Activated naive CD8-positive, alpha-beta T cell treated with anti-CD3 and anti-CD28 coated beads for 36 hours (primary cell): ENCODE measurements around the gene PTPRN2. TPM values are rescaled to one million over a fixed set of nuclear protein-coding genes. Genes with fewer than 3 reads are reported as not detected.

ENCODE experiments used
- DNase-seq: peaks from one replicate; pipeline ENCODE4 v3.0.0; 2021
- H3K27ac Mint-ChIP-seq: one replicate; pipeline ENCODE4 v1.8.0; 2022; ENCODE audit warnings: mild to moderate bottlenecking, moderate library complexity, mixed read lengths
- H3K27me3 Mint-ChIP-seq: one replicate; pipeline ENCODE4 v1.8.0; 2022; ENCODE audit warnings: mild to moderate bottlenecking, mixed read lengths
- H3K36me3 Mint-ChIP-seq: one replicate; pipeline ENCODE4 v1.8.0; 2021; ENCODE audit warnings: mild to moderate bottlenecking, mixed read lengths
- H3K4me1 Mint-ChIP-seq: one replicate; pipeline ENCODE4 v1.8.0; 2021; ENCODE audit warnings: mixed read lengths
- H3K4me3 Mint-ChIP-seq: one replicate; pipeline ENCODE4 v1.8.0; 2022; ENCODE audit warnings: mild to moderate bottlenecking, moderate library complexity, mixed read lengths
- H3K9me3 Mint-ChIP-seq: one replicate; pipeline ENCODE4 v1.8.0; 2022; ENCODE audit warnings: mixed read lengths
- total RNA-seq, 2 experiments: library from RNA; stranded (reverse); gene quantifications; one replicate each; pipeline ENCODE4 v1.2.3, GENCODE V29; 2021

Gene PTPRN2
- total RNA-seq, 2 experiments from 2014 or later: 0.72 to 0.74 TPM

DNA sequence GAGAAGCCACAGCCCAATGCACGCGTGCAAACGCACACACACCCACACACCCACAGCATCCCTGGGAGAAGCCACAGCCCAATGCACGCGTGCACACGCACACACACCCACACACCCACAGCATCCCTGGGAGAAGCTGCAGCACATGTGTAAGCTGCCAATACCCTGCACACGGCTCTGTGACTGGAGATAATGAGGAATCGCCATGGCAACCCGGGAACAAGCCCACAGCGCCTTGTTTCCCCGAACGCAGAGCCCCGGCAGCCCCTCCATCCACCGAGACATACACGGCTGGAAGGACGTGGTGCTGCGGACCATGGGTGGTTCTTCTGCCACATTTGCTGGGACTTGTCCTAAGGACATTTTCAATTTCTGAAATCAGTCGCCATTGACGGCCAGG lies 221.3 kb downstream of the PTPRN2 start:
- Mint-ChIP-seq H3K27me3 (no peaks in the 10 kb centered on the region), H3K27ac (no peak overlapping the region), H3K4me3 (no peak overlapping the region), H3K36me3 (no peaks in the 10 kb centered on the region), H3K4me1 (no peaks in the 10 kb centered on the region), H3K9me3 (no peaks in the 10 kb centered on the region)
- DNase-seq: no peak

- Mint-ChIP-seq H3K36me3 (no peaks in the 10 kb centered on the region), H3K4me3 (no peak overlapping the region), H3K27me3 (no peaks in the 10 kb centered on the region), H3K9me3 (no peaks in the 10 kb centered on the region), H3K4me1 (no peaks in the 10 kb centered on the region), H3K27ac (no peak overlapping the region)
- no peak for DNase-seq
Measured at GRCh38 chr7:158365267-158365666, 222.4 kb downstream of the PTPRN2 start.

DNA sequence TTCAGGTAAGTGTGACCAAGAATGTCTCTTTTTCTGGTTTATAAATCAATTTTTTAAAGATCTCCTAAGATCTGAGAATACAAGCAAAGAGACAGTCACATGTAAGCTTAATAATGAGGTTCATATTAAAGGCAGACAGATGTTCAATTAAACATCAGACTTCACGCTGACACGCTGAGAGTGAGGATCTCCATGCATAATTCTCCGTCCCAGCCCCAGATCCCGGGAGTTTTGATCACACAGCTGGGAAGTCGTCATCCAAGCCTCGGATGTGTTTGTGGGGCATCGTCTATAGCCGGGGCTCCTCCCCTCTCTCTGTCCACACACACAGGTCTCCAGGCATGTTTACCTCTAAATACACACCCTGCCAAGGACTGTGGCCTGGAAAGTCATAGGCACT lies 223.2 kb downstream of the PTPRN2 start:
- no peaks in the 10 kb centered on the region for H3K4me1 Mint-ChIP-seq
- no peaks in the 10 kb centered on the region for H3K9me3 Mint-ChIP-seq
- H3K27me3 Mint-ChIP-seq: no peaks in the 10 kb centered on the region
- H3K27ac Mint-ChIP-seq: no peak overlapping the region
- DNase-seq: no peak
- no peak overlapping the region for H3K4me3 Mint-ChIP-seq
- H3K36me3 Mint-ChIP-seq: no peaks in the 10 kb centered on the region

DNA sequence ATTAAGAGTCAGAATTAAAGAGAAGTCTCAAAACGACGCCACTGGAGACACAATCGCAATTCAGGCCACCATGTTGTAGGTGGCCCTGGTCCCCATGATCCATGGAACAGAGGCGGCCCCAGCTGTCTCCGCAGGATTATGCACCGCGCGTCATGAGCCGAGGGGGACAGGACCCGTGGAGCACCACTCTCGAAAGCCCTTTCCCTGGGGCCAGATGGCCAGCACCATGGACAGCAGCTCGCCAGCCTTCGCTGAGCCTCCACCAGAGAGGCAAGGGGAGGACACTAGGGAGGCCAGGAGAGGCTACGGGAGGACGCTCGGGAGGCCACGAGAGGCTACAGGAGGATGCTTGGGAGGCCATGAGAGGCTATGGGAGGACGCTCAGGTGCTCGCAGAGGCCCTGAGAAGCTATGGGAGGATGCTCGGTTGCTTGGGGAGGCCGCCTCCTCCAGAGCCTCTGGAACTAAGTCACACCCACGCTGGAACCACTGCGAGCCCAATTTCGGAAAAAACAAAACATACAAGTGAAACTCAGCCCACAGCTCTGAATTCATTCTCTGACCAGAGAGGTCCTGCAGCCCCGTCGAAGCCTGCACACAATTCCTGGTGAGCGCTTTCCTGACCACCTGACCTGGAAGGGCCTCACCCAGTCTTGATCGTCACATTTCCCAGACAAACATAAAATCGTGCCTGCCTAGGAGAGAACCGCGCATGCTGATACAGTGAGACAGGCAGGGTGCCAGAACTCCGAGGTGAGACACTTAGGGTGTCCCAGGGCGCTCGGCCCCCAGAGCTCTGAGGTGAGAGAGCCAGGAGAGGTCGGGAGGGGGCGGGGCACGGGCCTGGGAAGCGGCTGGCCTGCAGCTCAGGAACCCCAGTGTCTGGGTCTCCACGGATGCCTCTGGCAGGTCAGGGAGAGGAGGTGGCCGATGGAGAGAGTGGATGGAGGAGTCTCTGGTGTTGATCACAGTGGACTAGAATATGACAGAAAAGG lies 224.4 kb downstream of the PTPRN2 start:
- H3K27me3 Mint-ChIP-seq: no peaks in the 10 kb centered on the region
- DNase-seq: no peak
- no peak overlapping the region for H3K27ac Mint-ChIP-seq
- no peaks in the 10 kb centered on the region for H3K9me3 Mint-ChIP-seq
- no peaks in the 10 kb centered on the region for H3K36me3 Mint-ChIP-seq
- no peaks in the 10 kb centered on the region for H3K4me1 Mint-ChIP-seq
- H3K4me3 Mint-ChIP-seq: no peak overlapping the region

GRCh38 chr7:158362001-158362400 lies 225.6 kb downstream of the PTPRN2 start:
- H3K27me3 Mint-ChIP-seq: no peaks in the 10 kb centered on the region
- H3K4me1 Mint-ChIP-seq: no peaks in the 10 kb centered on the region
- no peak for DNase-seq
- H3K27ac Mint-ChIP-seq: no peak overlapping the region
- H3K9me3 Mint-ChIP-seq: no peaks in the 10 kb centered on the region
- no peaks in the 10 kb centered on the region for H3K36me3 Mint-ChIP-seq
- no peak overlapping the region for H3K4me3 Mint-ChIP-seq

GRCh38 chr7:158361326-158361946 lies 226.2 kb downstream of the PTPRN2 start:
- H3K36me3 Mint-ChIP-seq: no peaks in the 10 kb centered on the region
- no peak overlapping the region for H3K4me3 Mint-ChIP-seq
- no peaks in the 10 kb centered on the region for H3K9me3 Mint-ChIP-seq
- no peak overlapping the region for H3K27ac Mint-ChIP-seq
- no peak for DNase-seq
- H3K4me1 Mint-ChIP-seq: no peaks in the 10 kb centered on the region
- H3K27me3 Mint-ChIP-seq: peaks cover 3% of the 10 kb centered on the region

- DNase-seq: no peak
- H3K27me3 Mint-ChIP-seq: peaks cover 11% of the 10 kb centered on the region
- H3K4me3 Mint-ChIP-seq: no peak overlapping the region
- H3K4me1 Mint-ChIP-seq: no peaks in the 10 kb centered on the region
- H3K27ac Mint-ChIP-seq: no peak overlapping the region
- H3K9me3 Mint-ChIP-seq: peaks cover 9% of the 10 kb centered on the region
- no peaks in the 10 kb centered on the region for H3K36me3 Mint-ChIP-seq
Measured at GRCh38 chr7:158358926-158359645, 228.5 kb downstream of the PTPRN2 start.

DNA sequence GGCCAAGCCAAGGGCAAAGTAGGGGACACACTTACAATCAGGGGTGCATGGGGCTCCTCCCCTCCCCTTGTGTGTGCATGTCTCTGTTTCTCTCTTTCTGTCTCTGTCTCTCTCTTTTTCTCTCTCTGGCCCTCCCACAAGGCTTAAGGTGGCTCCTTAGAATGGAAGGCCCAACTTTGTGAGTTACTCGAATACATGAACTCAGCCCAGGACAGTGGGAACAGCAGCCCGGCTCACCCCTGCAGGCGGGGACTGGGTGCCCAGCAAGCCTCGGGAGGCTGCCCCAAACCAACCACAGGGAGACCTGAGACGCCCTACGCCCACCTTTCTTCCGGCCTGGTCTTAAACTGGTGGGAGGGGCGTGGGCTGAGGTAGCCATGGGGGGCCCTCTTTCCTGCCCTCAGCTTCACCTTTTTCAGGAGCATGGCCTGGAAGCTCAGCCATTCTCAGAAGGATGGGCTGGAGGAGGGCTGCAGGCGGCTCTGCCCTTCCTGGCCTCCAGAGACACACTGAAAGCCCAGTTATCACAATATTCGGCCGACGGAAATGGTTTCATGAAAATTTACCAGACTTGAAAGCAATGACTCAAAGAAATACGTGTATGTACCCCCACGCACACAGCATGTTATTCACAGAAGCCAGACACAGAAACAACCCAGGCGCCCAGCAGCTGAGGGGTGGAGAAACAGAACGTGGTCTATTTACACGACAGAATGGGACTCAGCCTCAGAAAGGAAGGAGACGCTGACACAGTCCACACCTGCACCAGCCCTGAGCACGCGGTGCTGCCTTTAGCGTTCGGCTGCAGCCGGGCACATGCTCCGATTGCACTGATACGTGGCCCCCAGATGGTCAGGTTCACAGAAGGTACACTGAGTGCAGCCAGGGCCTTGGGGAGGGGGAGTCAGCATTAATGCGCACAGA lies 229.5 kb downstream of the PTPRN2 start:
- H3K36me3 Mint-ChIP-seq: peaks cover 2% of the 10 kb centered on the region
- peaks cover 13% of the 10 kb centered on the region for H3K27me3 Mint-ChIP-seq

GRCh38 chr7:158357106-158357897 lies 230.3 kb downstream of the PTPRN2 start:
- Mint-ChIP-seq H3K27ac (no peak overlapping the region), H3K4me3 (no peak overlapping the region), H3K4me1 (no peaks in the 10 kb centered on the region), H3K9me3 (peaks cover 10% of the 10 kb centered on the region), H3K36me3 (peaks cover 2% of the 10 kb centered on the region), H3K27me3 (peaks cover 13% of the 10 kb centered on the region)
- DNase-seq: no peak

More for the DNA sequence above, 229.5 kb downstream of the PTPRN2 start:
- DNase-seq: no peak
- H3K4me3 Mint-ChIP-seq: no peak overlapping the region
- H3K27ac Mint-ChIP-seq: no peak overlapping the region
- peaks cover 10% of the 10 kb centered on the region for H3K9me3 Mint-ChIP-seq
- H3K4me1 Mint-ChIP-seq: no peaks in the 10 kb centered on the region

DNA sequence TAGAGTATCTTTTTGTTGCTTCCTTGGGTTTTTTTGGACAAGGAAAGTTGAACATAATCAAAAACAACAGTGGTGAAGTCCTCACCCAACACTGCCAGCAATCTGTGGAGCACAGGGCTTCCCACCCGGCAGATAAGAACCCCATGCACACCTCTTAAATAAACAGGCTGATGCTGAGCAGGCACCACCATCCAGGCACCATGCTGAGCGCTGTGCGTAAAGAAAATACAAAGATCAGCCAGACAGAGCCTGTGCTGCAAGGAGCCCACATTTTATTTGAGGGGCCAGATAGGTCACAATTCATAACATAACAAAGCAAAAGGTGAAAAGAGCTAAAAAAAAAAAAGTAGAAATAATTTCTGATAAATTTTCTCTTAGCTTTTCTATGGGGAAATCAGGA lies 231.2 kb downstream of the PTPRN2 start:
- peaks cover 13% of the 10 kb centered on the region for H3K27me3 Mint-ChIP-seq
- peaks cover 10% of the 10 kb centered on the region for H3K9me3 Mint-ChIP-seq
- H3K36me3 Mint-ChIP-seq: peaks cover 2% of the 10 kb centered on the region
- no peak overlapping the region for H3K4me3 Mint-ChIP-seq
- H3K27ac Mint-ChIP-seq: no peak overlapping the region
- no peaks in the 10 kb centered on the region for H3K4me1 Mint-ChIP-seq
- no peak for DNase-seq

DNA sequence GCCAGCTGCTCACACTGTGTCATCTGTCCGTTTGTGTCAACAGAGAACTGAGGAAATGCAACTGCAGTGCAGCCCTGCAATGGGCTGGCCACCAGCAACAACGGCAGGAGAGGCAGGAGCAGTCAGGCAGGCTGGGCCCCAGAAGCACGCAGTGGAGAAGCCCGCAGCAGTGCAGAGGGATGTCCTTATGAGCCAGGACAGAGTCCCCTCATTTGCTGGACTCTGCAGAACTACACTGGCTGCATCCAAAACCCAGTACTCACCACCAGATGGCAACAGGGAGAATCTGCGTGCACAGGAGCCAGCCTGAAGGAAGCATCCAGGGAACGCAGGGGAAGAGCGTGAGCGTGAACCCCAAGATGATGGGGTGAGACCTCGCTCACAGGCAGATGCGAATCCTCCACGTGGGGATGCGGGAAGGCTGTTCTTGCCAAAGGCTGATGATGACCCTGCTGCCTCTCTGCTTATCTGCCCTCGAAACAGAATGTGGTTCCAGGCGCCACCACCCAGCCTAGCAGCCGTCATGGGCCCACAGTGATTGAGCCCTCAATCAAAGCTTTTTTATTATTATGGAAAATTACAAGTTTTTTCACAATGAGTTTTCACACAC lies 232.1 kb downstream of the PTPRN2 start:
- H3K27me3 Mint-ChIP-seq: peaks cover 13% of the 10 kb centered on the region
- H3K9me3 Mint-ChIP-seq: peaks cover 10% of the 10 kb centered on the region
- H3K4me1 Mint-ChIP-seq: no peaks in the 10 kb centered on the region
- H3K4me3 Mint-ChIP-seq: no peak overlapping the region
- H3K36me3 Mint-ChIP-seq: peaks cover 2% of the 10 kb centered on the region
- no peak overlapping the region for H3K27ac Mint-ChIP-seq
- DNase-seq: no peak

- DNase-seq: no peak
- Mint-ChIP-seq H3K4me3 (no peak overlapping the region), H3K27me3 (peaks cover 13% of the 10 kb centered on the region), H3K27ac (no peak overlapping the region), H3K4me1 (no peaks in the 10 kb centered on the region), H3K36me3 (peaks cover 2% of the 10 kb centered on the region), H3K9me3 (peaks cover 10% of the 10 kb centered on the region)
Measured at GRCh38 chr7:158354861-158355260, 232.8 kb downstream of the PTPRN2 start.
